H54 (cell line): ENCODE results near the gene RPS6KA4.
"Not testable (repeated sequence)": the region's sequence is repeated elsewhere in the genome, so short reads cannot be mapped to it uniquely, and the experiment has no call there.

Experiments used
- DNase-seq: peaks from one replicate; pipeline ENCODE4 v3.0.0; 2011; ENCODE audit warnings: low spot score, mixed read lengths; ENCODE audit not compliant: insufficient read length
- FAIRE-seq: peaks from 3 replicates; lab custom pipeline; 2011; peaks lifted over from hg19 to GRCh38; lab: Jason Lieb, UNC
- POLR2A ChIP-seq: IDR thresholded peaks from 2 replicates; pipeline ENCODE4 v1.6.1; 2011; ENCODE audit warnings: low read depth, mild to moderate bottlenecking, low read length

RPS6KA4 gene

GRCh38 chr11:64320556-64320955 is 38.4 kb upstream of the RPS6KA4 start:
- DNase-seq = no peak
- TF ChIP-seq POLR2A = no peak
- no peak for FAIRE-seq

GRCh38 chr11:64321026-64321425 is 37.9 kb upstream of the RPS6KA4 start:
- no peak for FAIRE-seq
- no peak for DNase-seq
- TF ChIP-seq POLR2A = no peak

- DNase-seq (no peak), FAIRE-seq (no peak)
- TF ChIP-seq POLR2A = no peak
Measured at GRCh38 chr11:64321533-64321932, 37.4 kb upstream of the RPS6KA4 start.

GRCh38 chr11:64322925-64323260 is 36.1 kb upstream of the RPS6KA4 start:
- DNase-seq (no peak), FAIRE-seq (no peak)
- TF ChIP-seq POLR2A = no peak

GRCh38 chr11:64323373-64323772 is 35.6 kb upstream of the RPS6KA4 start:
- no peak for FAIRE-seq
- DNase-seq = no peak
- TF ChIP-seq POLR2A = no peak

GRCh38 chr11:64323984-64324383 is 35.0 kb upstream of the RPS6KA4 start:
- FAIRE-seq, DNase-seq: not testable (repeated sequence)

- DNase-seq (no peak), FAIRE-seq (no peak)
- TF ChIP-seq POLR2A = no peak
Measured at GRCh38 chr11:64324692-64325469, 34.1 kb upstream of the RPS6KA4 start.

- no peak for TF ChIP-seq POLR2A
- FAIRE-seq (no peak), DNase-seq (no peak)
Measured at GRCh38 chr11:64327375-64327774, 31.6 kb upstream of the RPS6KA4 start.

GRCh38 chr11:64327993-64328392 is 31.0 kb upstream of the RPS6KA4 start:
- no peak for TF ChIP-seq POLR2A
- DNase-seq (no peak), FAIRE-seq (no peak)

- FAIRE-seq (no peak), DNase-seq (no peak)
- TF ChIP-seq POLR2A = no peak
Measured at GRCh38 chr11:64330888-64331287, 28.1 kb upstream of the RPS6KA4 start.

GRCh38 chr11:64331569-64332371 is 27.2 kb upstream of the RPS6KA4 start:
- DNase-seq (peak; percentile 90), FAIRE-seq (peak; percentile 20)
- TF ChIP-seq POLR2A = no peak

- no peak for TF ChIP-seq POLR2A
- DNase-seq (no peak), FAIRE-seq (no peak)
Measured at GRCh38 chr11:64333556-64333955, 25.4 kb upstream of the RPS6KA4 start.

- peak; percentile 33 for FAIRE-seq
- DNase-seq = peak; percentile 95
- TF ChIP-seq POLR2A = no peak
Measured at GRCh38 chr11:64334764-64335735, 23.9 kb upstream of the RPS6KA4 start.
